NCI-H2107 treated with DMSO at 0.1 percent for 48 hours (cell line): ENCODE measurements around the gene SRPK2.
"Not testable (repeated sequence)": the region's sequence is repeated elsewhere in the genome, so short reads cannot be mapped to it uniquely, and the experiment has no call there.

ENCODE experiments used
- DNase-seq: peaks from one replicate; lab custom pipeline; 2025; ENCODE audit not compliant: unreplicated experiment; lab: John Stamatoyannopoulos, UW

Gene SRPK2

GRCh38 chr7:105304040-105304895 is 84.5 kb downstream of the SRPK2 start:
- peak; percentile 79 for DNase-seq

- DNase-seq: not testable (repeated sequence)
These were observed 88.1 kb downstream of the SRPK2 start for GRCh38 chr7:105300587-105300986.

- no peak for DNase-seq
These were observed 90.3 kb downstream of the SRPK2 start for GRCh38 chr7:105298439-105298894.

GRCh38 chr7:105297985-105298384 is 90.7 kb downstream of the SRPK2 start:
- no peak for DNase-seq

GRCh38 chr7:105297309-105297708 is 91.4 kb downstream of the SRPK2 start:
- no peak for DNase-seq

- DNase-seq: no peak
These were observed 92.2 kb downstream of the SRPK2 start for GRCh38 chr7:105296491-105296890.

- no peak for DNase-seq
These were observed 92.9 kb downstream of the SRPK2 start for GRCh38 chr7:105295596-105296352.

GRCh38 chr7:105294482-105294881 is 94.2 kb downstream of the SRPK2 start:
- DNase-seq: not testable (repeated sequence)

- no peak for DNase-seq
These were observed 99.0 kb downstream of the SRPK2 start for GRCh38 chr7:105289704-105290103.

- DNase-seq: no peak
These were observed 102.3 kb downstream of the SRPK2 start for GRCh38 chr7:105286441-105286840.

- DNase-seq: no peak
These were observed 103.4 kb downstream of the SRPK2 start for GRCh38 chr7:105285118-105285874.

- DNase-seq: no peak
These were observed 104.7 kb downstream of the SRPK2 start for GRCh38 chr7:105284014-105284413.

- DNase-seq: no peak
These were observed 106.8 kb downstream of the SRPK2 start for GRCh38 chr7:105281966-105282365.

GRCh38 chr7:105279688-105280007 is 109.1 kb downstream of the SRPK2 start:
- no peak for DNase-seq

GRCh38 chr7:105278973-105279687 is 109.6 kb downstream of the SRPK2 start:
- DNase-seq: no peak

GRCh38 chr7:105278565-105278964 is 110.2 kb downstream of the SRPK2 start:
- no peak for DNase-seq

GRCh38 chr7:105277341-105277740 is 111.4 kb downstream of the SRPK2 start:
- DNase-seq: no peak

- DNase-seq: no peak
These were observed 118.6 kb downstream of the SRPK2 start for GRCh38 chr7:105270117-105270516.

- DNase-seq: no peak
These were observed 119.3 kb downstream of the SRPK2 start for GRCh38 chr7:105269397-105269796.

- peak; percentile 87 for DNase-seq
These were observed 120.0 kb downstream of the SRPK2 start for GRCh38 chr7:105268511-105269392.
